Medulla oblongata (tissue), 1 donor: ENCODE results near the gene SLCO3A1.
A peak's percentile ranks its signal among the peaks of the same experiment; 100 is the strongest.

ENCODE experiments used
- DNase-seq: peaks from one replicate; pipeline ENCODE4 v3.0.0-alpha.2; 2015; ENCODE audit errors: extremely low spot score

Gene SLCO3A1

DNA sequence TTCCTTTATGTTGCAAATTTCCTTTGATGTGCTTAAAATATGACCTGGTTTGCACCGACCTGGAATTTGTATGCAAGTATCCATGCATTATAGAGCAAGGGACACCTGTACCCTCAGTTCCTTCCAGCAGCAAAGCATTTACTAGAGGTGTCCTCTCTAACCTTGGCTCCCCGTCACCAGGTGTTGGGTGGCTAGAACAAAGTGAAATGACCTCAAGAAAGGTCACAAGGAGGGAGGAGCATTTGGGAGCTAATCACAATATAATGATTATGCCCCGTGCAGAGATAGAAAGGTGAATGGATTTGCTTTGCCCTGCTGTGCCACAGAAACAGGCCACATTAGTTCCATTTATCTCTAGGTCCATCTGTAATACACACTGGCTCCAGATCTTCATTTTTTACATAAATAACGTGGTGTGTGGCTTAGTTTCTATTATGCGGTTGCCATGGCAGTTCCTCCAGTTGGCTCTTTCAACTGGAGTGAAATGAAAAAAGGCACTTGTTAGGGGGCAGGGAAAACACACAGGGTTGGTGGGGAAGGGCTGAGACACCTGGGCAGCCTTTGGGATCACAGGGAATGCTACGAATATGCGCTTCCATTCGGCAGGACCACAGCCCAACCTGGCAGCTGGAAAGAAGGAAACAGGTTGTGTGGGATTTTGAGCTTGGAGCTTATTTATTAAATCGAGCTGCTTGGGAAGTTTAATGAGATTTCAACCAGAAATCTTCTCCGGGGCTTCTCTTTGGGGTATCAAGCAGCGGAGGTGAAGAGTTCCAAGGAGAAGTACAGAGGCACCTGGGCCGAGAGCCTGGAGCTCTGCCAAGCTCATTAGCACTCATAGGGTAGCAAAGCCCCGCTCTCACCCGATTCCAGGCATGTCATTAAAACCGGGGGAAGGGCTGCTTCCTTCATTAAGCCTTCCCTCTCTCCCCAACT, 306.7 kb downstream of the SLCO3A1 start:
- no peak for DNase-seq

DNA sequence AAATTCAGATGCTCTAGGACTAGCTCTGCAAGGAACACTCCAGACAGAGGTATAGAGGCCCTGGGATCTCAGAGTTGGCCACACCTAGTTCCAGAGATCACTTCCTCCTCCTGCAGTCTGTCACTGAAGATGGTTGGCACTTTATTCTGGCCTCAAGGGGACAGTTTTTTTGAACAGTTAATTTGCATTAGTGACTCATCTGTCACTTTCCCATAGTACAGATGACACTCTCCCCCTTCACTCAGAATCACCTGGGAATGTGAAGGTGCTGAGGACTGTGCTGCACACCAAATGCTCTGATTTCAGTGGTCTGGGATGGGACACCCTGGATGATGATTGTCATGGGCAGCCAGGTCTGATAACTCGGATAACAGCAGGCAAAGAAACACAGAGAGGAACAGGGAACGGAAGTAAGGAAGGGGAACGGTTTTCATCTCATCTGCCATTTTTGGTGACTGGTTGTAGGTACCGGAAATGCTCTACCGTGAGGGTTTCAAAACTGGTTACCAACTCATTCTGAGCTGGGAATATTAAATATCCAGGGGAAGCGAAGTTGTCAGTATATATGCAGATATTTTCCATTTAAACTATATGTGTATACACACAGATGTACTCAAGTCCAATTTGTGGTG, 307.6 kb downstream of the SLCO3A1 start:
- no peak for DNase-seq

DNA sequence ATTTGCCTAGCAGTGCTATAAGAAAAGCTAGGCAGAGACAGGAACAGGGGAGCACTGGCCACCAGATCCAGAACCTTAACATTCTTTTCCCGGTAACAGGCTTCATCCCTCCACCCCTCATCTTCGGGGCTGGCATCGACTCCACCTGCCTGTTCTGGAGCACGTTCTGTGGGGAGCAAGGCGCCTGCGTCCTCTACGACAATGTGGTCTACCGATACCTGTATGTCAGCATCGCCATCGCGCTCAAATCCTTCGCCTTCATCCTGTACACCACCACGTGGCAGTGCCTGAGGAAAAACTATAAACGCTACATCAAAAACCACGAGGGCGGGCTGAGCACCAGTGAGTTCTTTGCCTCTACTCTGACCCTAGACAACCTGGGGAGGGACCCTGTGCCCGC, 309.1 kb downstream of the SLCO3A1 start:
- no peak for DNase-seq

DNA sequence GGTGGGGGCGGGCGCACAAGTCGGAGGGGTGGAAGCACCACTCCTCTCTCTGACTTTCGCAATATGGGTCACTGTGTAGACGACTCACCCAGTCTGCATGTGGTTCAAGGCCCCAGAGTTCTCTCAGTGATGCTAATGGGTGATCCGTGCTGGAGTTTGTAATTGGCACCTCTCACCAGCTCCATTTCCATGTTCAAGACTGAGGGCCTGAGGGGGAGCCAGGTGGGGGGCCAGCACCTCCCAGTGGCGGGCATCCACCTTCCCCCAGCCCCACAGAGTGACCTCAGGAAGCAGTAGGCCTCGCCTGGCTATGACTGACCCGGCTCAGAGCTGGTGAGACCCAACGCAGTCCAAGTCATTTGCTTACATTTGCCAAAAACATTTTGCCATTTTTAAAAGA, 310.1 kb downstream of the SLCO3A1 start:
- DNase-seq, result no peak

DNA sequence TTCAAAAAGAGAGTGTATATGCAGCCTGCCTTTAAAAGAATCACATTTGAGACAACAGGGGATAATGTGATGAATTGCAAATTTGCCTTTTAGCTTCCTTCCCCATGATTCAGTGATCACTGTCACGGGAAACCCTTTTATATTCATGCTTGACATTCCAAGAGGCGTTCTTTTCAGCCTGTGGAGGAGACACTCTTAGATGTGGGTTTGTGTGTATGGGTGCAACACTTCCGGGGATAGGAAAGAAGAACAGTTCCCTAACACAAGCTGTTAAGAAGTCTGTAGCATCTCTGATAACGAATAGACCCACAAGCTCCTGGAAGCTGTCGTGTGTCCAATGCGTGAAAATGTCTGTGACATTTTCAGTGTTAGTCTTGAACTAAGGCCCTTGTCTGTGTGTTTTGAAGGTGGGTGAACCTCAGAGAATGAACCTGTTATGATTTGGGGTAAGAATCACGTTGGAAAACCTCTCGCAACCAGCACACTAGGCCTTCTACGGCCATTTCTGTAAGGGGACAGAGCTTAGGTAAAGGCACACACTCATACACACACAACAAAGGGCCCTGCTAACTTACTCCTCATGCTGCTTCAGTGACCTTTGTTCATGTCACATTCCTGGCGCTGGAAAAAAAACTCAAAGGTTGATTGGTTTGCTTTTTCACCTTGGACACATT, 311.0 kb downstream of the SLCO3A1 start:
- DNase-seq, result no peak

DNA sequence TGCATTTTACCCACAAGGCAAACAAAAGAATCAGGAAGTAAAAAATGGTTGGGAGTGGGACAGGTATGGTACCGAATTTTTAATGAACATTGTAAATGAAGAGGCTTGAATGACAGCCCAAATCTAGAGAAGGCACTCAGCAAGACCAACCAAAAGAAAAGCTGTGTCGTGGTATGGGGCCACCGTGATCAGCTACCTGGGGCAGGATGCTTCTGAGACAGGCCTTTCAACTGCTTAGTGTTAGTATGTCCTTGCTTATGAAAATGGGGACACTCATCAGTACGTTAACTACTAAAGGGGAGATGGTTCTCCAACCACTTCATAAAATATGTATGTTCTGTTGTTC, 311.5 kb downstream of the SLCO3A1 start:
- DNase-seq, result no peak

DNA sequence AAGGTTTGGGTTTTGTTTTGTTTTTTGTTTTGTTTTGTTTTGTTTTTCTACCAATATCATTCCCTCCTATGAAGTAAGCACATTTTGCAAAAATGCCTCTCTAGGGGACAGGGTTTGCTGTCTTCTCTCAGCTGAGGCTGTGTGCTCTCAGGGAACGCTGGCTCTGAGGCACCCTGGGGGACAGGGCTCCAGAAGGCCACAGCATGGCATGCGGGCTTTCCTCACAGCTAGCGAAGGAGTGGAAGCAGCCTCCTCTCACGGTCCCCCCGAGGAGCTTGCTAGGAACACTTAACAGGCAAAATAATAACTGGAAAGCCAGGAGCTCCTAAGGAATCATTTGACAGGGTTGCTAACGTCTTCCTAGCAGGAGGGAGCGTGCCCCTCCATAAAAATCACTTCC, 312.5 kb downstream of the SLCO3A1 start:
- no peak for DNase-seq

DNA sequence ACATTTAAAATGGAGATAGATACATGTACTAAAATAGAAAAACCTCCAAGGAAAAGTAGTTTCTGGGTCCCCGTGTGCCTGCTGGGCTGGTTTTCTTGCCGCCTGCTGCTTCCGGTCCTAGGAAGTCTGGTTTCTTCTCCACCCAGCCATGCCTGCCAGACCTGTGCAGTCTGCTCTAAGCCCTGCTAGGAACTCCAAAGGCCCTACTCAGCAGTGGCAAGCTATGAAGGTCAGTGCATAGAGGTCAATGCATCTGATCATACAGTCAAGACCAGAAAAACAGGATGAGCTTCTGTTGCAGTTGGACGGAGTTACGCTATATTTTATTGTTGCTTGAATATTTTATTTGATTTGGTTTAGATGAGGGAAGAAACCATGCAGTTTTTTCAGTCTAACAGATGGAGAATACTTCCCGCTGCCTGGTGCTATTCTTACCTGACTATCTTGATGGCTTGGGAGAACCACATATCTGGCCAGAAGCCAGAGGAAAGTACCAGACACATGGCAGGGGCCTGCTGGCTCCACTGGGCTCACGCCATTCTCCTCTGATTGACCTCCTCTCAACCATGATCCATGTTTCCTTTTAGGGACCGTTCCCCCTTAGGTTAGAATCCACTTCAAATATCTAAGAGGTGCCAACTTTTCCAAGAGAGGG, 313.4 kb downstream of the SLCO3A1 start:
- no peak for DNase-seq

DNA sequence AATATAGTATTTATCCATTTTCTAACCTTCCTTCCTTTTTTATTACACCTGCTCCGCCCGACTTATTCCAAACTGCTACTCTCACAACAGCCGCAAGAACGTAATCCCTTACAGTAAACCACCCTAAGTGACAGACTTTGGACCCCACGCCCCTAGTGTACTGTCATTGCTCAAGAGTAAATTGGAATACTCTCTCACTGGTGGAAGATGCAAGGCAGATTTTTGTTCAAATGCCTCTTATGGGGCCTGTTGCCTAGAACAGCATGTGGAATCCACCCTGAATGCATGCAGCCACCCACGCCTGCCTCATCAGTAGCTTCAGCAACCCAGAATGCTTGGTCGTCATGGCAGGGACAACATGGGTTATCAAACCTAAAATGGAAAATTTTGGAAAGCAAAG, 313.9 kb downstream of the SLCO3A1 start:
- DNase-seq, result no peak

DNA sequence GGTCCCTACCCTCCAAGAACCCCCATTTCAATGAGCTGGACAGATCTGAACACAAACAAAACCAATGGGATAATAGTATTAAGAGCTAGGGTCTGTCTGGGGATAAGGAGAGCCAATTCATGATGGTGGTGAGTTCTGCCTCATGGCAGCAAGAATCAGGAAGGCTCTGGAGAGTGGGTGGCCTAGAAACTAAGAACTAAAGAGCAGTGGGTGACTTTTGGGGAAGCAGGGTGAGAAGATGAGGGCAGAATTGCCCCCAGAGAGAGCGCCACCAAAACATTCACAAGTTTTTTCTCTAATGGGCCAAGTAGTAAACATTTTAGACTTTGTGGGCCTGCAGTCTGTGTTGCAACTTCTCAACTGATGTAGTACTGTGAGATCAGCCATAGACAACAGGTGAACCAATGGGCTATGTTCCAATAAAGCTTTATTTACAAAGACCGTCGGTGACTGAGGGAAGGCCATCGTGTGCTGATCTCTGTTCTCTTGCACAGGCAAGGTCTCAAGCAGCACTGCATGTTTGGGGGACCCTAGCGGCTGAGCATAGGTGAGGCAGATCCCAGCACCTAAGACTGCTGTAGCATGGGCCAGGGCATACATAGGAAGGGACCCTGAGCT, 314.7 kb downstream of the SLCO3A1 start:
- no peak for DNase-seq

DNA sequence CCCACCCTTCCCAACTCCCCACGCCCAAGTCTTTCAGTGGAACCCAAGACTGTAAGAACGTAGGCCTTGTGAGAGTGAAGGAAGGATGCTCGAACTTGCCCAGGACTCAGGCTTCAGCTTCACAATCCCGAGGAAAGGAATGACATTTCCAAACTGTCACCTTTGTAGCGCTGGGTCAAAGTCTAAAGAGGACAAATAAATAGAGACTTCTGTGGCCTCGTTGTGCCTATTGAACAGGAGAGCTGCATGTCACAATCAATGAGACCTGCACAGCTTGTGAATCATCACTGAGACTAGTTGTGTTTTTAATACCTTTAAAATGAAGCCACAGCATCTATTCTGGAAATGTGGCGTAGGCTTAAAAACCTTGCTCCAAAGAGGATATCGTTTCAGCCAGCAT, 317.4 kb downstream of the SLCO3A1 start:
- no peak for DNase-seq

DNA sequence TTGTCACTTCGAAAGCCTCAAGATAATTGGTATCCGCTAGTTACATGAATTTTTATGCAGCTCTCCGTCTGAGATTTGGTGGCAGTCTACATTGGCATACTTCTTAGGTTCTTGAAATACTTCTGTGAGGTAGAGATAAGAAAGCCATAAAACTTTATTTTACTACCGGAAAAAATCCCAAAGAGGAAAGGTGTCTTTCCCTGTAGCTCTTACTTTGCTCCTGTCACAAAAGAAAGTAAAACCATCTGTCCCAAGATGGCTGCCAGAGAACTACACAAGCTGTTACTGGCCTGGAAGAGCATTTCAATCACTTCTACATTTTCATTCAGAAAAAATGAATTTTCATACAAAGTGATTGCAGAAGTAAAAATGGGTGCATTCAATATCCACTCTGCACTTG, 325.4 kb downstream of the SLCO3A1 start:
- DNase-seq, result no peak

DNA sequence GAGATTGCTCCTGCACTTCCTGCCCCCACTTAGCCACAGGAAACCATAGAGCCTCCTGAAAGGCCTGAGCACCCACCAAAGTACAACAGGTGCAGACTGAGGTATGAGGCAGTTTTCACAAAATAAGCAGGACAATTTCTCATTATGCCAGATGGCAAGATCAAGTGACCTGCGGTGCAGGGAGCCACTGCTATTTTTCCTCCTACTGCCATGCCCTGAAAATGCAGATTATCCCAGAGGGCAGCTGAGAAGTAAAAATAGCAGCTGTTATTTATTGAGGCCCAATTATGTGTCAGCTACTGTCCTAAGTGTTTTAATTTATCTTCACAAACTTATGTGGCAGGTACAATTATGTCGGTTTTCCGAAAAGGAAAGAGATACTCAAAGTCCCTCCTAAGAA, 330.6 kb downstream of the SLCO3A1 start:
- DNase-seq, result no peak

DNA sequence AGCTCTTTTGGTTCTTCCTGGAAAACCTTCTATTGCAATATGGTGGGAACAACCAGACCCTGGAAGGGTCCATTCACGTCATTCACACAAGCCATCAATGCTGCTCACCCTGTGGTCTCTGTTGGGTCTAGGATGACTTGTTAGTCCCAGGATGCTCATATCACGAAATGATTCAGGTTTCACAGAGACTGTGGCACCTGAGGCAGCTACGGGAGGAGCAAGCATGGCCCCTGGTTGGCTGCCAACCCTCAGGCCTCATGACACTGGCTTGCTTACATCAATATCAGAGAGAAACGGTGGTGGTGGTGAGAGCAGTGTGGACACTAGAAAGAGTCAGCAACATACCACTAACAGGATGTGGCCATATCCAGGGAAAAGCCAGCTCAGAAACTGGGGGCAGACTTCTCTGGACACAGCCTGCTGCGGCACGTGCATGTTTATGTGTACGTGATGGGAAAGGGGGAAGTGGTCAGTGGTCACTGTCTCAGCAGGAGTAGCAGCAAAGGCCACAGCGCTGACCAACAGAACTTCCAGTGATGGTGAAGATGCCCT, 331.2 kb downstream of the SLCO3A1 start:
- DNase-seq, result no peak

DNA sequence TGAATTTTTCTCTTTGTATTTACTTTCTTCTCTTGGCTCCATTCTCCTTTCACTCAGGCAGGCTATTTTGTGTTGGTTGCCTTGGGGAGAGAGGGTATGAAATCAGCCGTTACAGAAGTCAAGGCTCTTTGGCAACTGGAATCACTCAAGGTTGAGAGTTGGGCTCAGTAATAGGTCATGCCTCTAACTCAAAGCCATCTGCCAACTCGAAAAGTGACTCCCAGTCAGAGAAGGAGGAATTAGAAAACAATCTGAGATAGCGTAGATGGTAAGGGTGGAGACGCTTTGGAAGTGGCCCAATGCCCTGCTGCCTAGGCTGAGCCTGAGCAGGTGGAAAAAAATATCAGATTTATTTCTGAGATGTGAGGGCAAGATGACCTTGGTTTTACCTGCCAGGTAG, 334.5 kb downstream of the SLCO3A1 start:
- DNase-seq, result no peak

DNA sequence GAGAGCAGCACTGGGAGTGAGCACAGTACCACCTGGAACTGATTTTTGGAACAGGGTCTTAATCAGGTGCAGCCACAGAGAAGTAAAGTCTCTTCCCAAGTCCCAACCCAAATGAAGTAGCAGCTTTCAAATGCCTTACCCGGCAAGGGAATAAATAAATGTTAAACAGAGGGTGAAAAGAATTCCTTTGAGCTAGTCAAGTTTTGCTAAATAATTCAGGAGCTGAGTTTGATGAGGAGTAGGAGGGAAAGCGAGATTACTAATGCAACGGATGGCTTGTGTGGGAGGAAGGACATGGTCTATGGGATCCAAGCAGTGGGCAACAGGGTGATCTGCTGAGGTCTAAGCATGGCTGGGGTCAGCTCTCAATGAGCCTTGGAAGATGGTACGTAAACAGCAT, 335.7 kb downstream of the SLCO3A1 start:
- DNase-seq, result no peak

DNA sequence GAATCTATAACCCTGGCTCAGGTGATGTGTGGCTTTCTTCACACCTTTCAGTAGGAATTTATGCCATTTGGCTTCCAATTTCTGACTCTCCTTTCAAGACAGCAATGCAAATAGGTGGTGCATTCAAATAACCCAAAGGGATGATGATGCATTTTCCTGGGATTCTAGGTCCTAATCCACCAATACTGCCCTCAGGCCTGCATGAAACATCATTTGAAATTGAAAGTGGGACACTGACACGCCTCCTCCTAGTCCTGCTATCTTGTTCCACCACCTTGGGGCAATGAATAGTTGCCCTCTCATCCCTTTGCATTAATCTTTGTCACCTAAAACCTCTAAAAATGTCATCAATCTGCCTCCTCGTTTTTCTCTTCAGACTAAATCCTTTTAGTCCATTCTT, 341.7 kb downstream of the SLCO3A1 start:
- no peak for DNase-seq

DNA sequence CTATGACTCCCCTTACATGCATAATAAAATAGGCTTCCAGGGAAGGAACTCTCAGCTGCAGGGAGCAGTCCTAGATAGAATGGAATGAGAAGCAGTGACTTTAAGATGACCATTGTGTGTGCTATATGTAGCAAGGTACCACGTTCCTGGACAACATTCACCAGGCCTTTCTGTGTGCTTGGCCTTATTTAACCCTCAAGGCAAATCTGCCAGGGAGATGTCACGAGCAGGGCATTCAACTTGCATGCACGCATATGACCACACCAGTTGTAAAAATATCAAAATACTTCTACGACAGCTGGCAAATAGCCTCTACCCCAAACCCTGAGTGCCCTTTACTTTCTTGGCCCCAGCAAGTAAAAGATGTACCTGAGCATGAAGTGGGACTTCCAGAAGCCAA, 342.8 kb downstream of the SLCO3A1 start:
- DNase-seq, result no peak

DNA sequence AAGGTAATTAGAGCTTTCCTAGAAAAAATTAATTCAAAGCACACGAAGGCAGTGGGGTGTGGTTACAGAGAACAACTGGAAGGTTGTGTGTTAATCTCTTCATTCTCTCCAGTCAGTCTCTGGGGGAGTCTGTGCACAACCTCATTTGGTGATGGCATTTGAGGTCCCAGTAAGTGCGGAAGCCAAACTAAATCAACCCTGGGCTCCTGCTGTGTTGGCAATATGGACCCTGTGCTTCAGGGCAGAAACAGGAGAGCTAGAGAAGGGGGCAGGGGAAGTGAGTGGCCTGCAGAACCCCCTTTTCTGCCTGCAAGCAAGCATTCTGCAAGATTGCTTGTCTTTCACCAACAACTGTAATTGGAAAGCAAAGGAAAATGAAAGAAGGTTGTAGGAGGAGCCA, 344.2 kb downstream of the SLCO3A1 start:
- no peak for DNase-seq

DNA sequence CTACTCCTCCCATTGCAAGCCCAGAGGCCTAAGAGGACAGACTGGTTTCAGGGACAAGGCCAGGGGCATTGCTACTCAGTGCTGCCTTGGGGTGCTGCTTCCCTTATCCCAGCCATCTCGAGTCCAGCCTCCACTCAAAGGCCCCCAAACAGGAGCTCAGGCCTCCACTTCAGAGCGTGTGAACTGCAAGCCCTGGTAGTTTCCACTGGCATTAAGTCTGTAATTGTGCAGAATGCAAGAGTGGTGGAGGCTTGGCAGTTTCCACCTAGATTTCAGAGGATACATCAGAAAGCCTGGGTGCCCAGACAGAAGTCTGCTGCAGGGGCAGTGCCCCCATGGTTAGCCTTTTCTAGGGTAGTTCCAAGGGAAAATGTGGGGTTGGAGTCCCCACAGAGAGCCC, 347.4 kb downstream of the SLCO3A1 start:
- no peak for DNase-seq

DNA sequence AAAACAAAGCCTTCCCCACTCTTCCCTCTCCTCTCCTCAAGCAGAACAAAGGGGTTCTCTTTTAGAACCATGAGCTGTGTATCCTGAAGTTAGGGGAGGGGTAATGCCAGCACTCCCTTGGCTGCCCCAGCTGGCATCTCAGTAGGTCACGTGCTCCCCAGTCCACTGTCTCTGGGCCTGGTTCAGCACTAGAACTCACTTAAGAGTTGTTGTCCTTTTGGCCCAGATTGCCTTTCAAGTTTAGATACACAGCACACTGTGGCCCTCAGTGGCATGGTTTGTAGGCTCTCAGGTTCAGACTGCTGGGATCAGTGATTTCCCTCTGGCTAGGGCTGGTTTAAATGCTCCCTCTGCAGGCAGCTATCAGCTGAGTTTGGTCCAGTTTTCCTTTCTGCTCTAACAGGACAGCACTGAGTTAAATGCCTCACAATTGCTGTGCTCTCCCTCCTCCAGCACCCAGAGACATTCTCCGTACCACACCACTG, 351.8 kb downstream of the SLCO3A1 start:
- DNase-seq, result peak; percentile 45
